H1 (cell line): ENCODE data around the gene ARHGAP5. TPM values are rescaled to one million over a fixed set of nuclear protein-coding genes. Genes with fewer than 3 reads are reported as not detected.

ENCODE experiments used
- CTCF ChIA-PET: fragments of 300-600 bp; sonication (Branson Sonifier 250); formaldehyde crosslinking; loops from one replicate; lab custom pipeline; 2021; ENCODE audit not compliant: partially characterized antibody; lab: Charles Lee
- POLR2A ChIA-PET: fragments of 300-600 bp; sonication (Branson Sonifier 250); formaldehyde crosslinking; loops from one replicate; lab custom pipeline; 2021; ENCODE audit warnings: inconsistent platforms; ENCODE audit not compliant: partially characterized antibody; lab: Charles Lee
- DNase-seq, 2 experiments: peaks; one replicate each; pipeline versions ENCODE4 v3.0.0 to v3.0.0-alpha.2; 2010 to 2022; ENCODE audit warnings: low spot score in 2 of 2, low read depth in 1 of 2, mixed read lengths in 1 of 2
- FAIRE-seq: peaks from 2 replicates; lab custom pipeline; 2011; peaks lifted over from hg19 to GRCh38; lab: Jason Lieb, UNC
- H2AFZ ChIP-seq: 2 replicates; pipeline ENCODE4 v1.8.1; 2012; ENCODE audit warnings: low read length, inconsistent platforms
- H2AK5ac ChIP-seq: 2 replicates; pipeline ENCODE4 v1.6.1; 2013; ENCODE audit warnings: low read depth, low read length
- H2BK120ac ChIP-seq: replicated peaks from 2 replicates; pipeline ENCODE3; 2013; ENCODE audit warnings: low read depth, low read length, inconsistent platforms
- H2BK12ac ChIP-seq: 2 replicates; pipeline ENCODE4 v1.6.1; 2013; ENCODE audit warnings: low read depth, low read length
- H2BK15ac ChIP-seq: 2 replicates; pipeline ENCODE4 v1.6.1; 2013; ENCODE audit warnings: low read length
- H2BK20ac ChIP-seq: 2 replicates; pipeline ENCODE4 v1.6.1; 2013; ENCODE audit warnings: low read length
- H2BK5ac ChIP-seq: 2 replicates; pipeline ENCODE4 v1.6.1; 2013; ENCODE audit warnings: low read depth, low read length
- H3K14ac ChIP-seq: 2 replicates; pipeline ENCODE4 v1.6.1; 2013; ENCODE audit warnings: inconsistent platforms; ENCODE audit not compliant: insufficient read length
- H3K18ac ChIP-seq: 2 replicates; pipeline ENCODE4 v1.6.1; 2013; ENCODE audit warnings: low read length; ENCODE audit errors: extremely low read depth
- H3K23ac ChIP-seq: 2 replicates; pipeline ENCODE4 v1.6.1; 2013; ENCODE audit warnings: inconsistent platforms; ENCODE audit not compliant: insufficient read length
- H3K23me2 ChIP-seq: 2 replicates; pipeline ENCODE4 v1.6.1; 2013; ENCODE audit warnings: low read depth, low read length
- H3K27ac ChIP-seq: 2 replicates; pipeline ENCODE4 v1.6.1; 2011; ENCODE audit warnings: low read depth, low read length, inconsistent platforms
- H3K27me3 ChIP-seq, 4 experiments: replicated peaks in 1 of 4; 1 replicate in 1 of 4; 2 replicates in 3 of 4; pipeline versions ENCODE4 v1.6.1 to v1.8.1; 2011 to 2013; ENCODE audit warnings: low read length in 3 of 4, mild to moderate bottlenecking in 3 of 4, inconsistent platforms in 2 of 4, mixed read lengths in 2 of 4, moderate library complexity in 1 of 4; ENCODE audit not compliant: control insufficient read depth in 3 of 4, insufficient read depth in 3 of 4; ENCODE audit errors: extremely low read depth in 1 of 4
- H3K36me3 ChIP-seq, 4 experiments: 2 replicates each; pipeline versions ENCODE4 v1.6.1 to v1.8.1; 2011 to 2013; ENCODE audit warnings: mild to moderate bottlenecking in 4 of 4, low read length in 3 of 4, moderate library complexity in 2 of 4, control low read depth in 1 of 4, inconsistent platforms in 1 of 4; ENCODE audit not compliant: insufficient read depth in 4 of 4, control insufficient read depth in 2 of 4
- H3K4ac ChIP-seq: replicated peaks from 2 replicates; pipeline ENCODE3; 2013; ENCODE audit warnings: low read length, low read depth, mixed read lengths, inconsistent platforms; ENCODE audit not compliant: insufficient read length
- H3K4me1 ChIP-seq, 4 experiments: replicated peaks in 1 of 4; 1 replicate in 1 of 4; 2 replicates in 3 of 4; pipeline versions ENCODE4 v1.6.1 to v1.8.1; 2011 to 2013; ENCODE audit warnings: low read length in 3 of 4, inconsistent platforms in 2 of 4, mixed read lengths in 1 of 4; ENCODE audit not compliant: insufficient read depth in 4 of 4, control insufficient read depth in 3 of 4
- H3K4me2 ChIP-seq, 2 experiments: 2 replicates each; pipeline versions ENCODE4 v1.6.1 to v1.8.1; 2011 to 2013; ENCODE audit warnings: low read depth in 2 of 2, low read length in 2 of 2, control low read depth in 1 of 2, inconsistent platforms in 1 of 2, mild to moderate bottlenecking in 1 of 2; ENCODE audit not compliant: insufficient read depth in 1 of 2
- H3K4me3 ChIP-seq, 4 experiments: fragments of 200-600, 300-600 bp in 1 of 4; sonication (generic), shearing (Covaris generic), sonication (Bioruptor Twin) in 1 of 4; 2 replicates each; pipeline versions ENCODE4 v1.5.1 to v1.8.1; 2011 to 2016; ENCODE audit warnings: low read length in 4 of 4, low read depth in 3 of 4, control low read depth in 2 of 4, inconsistent platforms in 2 of 4, mild to moderate bottlenecking in 2 of 4, mixed read lengths in 1 of 4, moderate library complexity in 1 of 4; ENCODE audit not compliant: insufficient read depth in 2 of 4; ENCODE audit errors: extremely low read depth in 1 of 4
- H3K56ac ChIP-seq: replicated peaks from 2 replicates; pipeline ENCODE3; 2013; ENCODE audit warnings: low read depth, mild to moderate bottlenecking, mixed read lengths, low read length, inconsistent platforms; ENCODE audit not compliant: insufficient read length
- H3K79me1 ChIP-seq: 2 replicates; pipeline ENCODE4 v1.6.1; 2013; ENCODE audit warnings: low read depth, low read length, control low read depth
- H3K79me2 ChIP-seq, 2 experiments: 2 replicates each; pipeline versions ENCODE4 v1.6.1 to v1.8.1; 2012 to 2013; ENCODE audit warnings: low read length in 2 of 2, mild to moderate bottlenecking in 2 of 2, inconsistent platforms in 1 of 2; ENCODE audit not compliant: insufficient read depth in 2 of 2, control insufficient read depth in 1 of 2
- H3K9ac ChIP-seq, 4 experiments: replicated peaks in 1 of 4; 1 replicate in 1 of 4; 2 replicates in 3 of 4; pipeline versions ENCODE4 v1.6.1 to v1.8.1; 2011 to 2013; ENCODE audit warnings: low read depth in 3 of 4, low read length in 3 of 4, control low read depth in 2 of 4, mild to moderate bottlenecking in 2 of 4, moderate library complexity in 2 of 4, inconsistent platforms in 1 of 4; ENCODE audit errors: extremely low read depth in 1 of 4
- H3K9me3 ChIP-seq, 2 experiments: 2 replicates each; pipeline versions ENCODE4 v1.6.1 to v1.8.1; 2012 to 2013; ENCODE audit warnings: mild to moderate bottlenecking in 2 of 2, moderate library complexity in 2 of 2, control low read depth in 1 of 2, inconsistent platforms in 1 of 2, low read depth in 1 of 2, low read length in 1 of 2, mixed read lengths in 1 of 2; ENCODE audit not compliant: insufficient read depth in 2 of 2
- H4K20me1 ChIP-seq, 2 experiments: replicated peaks in 1 of 2; 2 replicates each; pipeline versions ENCODE3 to v1.8.1; 2011 to 2013; ENCODE audit warnings: inconsistent platforms in 2 of 2, low read length in 2 of 2, mild to moderate bottlenecking in 1 of 2; ENCODE audit not compliant: insufficient read depth in 2 of 2, control insufficient read depth in 1 of 2
- H4K5ac ChIP-seq: 2 replicates; pipeline ENCODE4 v1.6.1; 2013; ENCODE audit warnings: low read length, low read depth, mixed read lengths, inconsistent platforms; ENCODE audit not compliant: insufficient read length
- H4K8ac ChIP-seq: 2 replicates; pipeline ENCODE4 v1.8.0; 2013; ENCODE audit warnings: mild to moderate bottlenecking, moderate library complexity, low read length, inconsistent platforms; ENCODE audit not compliant: insufficient read depth; ENCODE audit errors: extremely low read depth
- H4K91ac ChIP-seq: replicated peaks from 2 replicates; pipeline ENCODE3; 2013; ENCODE audit warnings: low read length, mixed read lengths, inconsistent platforms; ENCODE audit not compliant: insufficient read length
- BRCA1 ChIP-seq: IDR thresholded peaks from 2 replicates; pipeline ENCODE4 v1.6.1; 2012; ENCODE audit warnings: low read depth, low read length, improper control_type of control experiment
- CBX8 ChIP-seq: fragments of 300-800, 300-1000 bp; sonication (generic); IDR thresholded peaks from 2 replicates; pipeline ENCODE4 v1.7.1; 2016; ENCODE audit warnings: low read depth, low read length, borderline replicate concordance
- CTBP2 ChIP-seq: IDR thresholded peaks from 2 replicates; pipeline ENCODE4 v1.7.0; 2011; ENCODE audit warnings: borderline replicate concordance, mild to moderate bottlenecking, moderate library complexity, mixed read lengths, low read length; ENCODE audit not compliant: insufficient read depth, insufficient read length
- EZH2 ChIP-seq: fragments of 200-600 bp; sonication (generic); IDR thresholded peaks from 2 replicates; pipeline ENCODE4 v1.7.1; 2012; ENCODE audit warnings: low read depth, mild to moderate bottlenecking, moderate library complexity, low read length, inconsistent platforms; ENCODE audit not compliant: severe bottlenecking
- GTF2F1 ChIP-seq: IDR thresholded peaks from 2 replicates; pipeline ENCODE4 v1.6.1; 2012; ENCODE audit warnings: low read depth, low read length, improper control_type of control experiment, borderline replicate concordance
- HDAC6 ChIP-seq: IDR thresholded peaks from one replicate; pipeline ENCODE4 v1.7.1; 2012; ENCODE audit warnings: low read depth, mild to moderate bottlenecking, inconsistent platforms, low read length, moderate library complexity
- MAFK ChIP-seq: IDR thresholded peaks from 2 replicates; pipeline ENCODE4 v1.6.1; 2012; ENCODE audit warnings: low read depth, mild to moderate bottlenecking, improper control_type of control experiment, low read length
- NRF1 ChIP-seq: IDR thresholded peaks from 2 replicates; pipeline ENCODE4 v1.6.1; 2011; ENCODE audit warnings: mild to moderate bottlenecking, low read depth, low read length, improper control_type of control experiment
- POLR2AphosphoS5 ChIP-seq: IDR thresholded peaks from 2 replicates; pipeline ENCODE4 v1.6.1; 2011; ENCODE audit warnings: low read depth, low read length
- POU5F1 ChIP-seq: IDR thresholded peaks from 2 replicates; pipeline ENCODE4 v1.6.1; 2011; ENCODE audit warnings: low read depth, mild to moderate bottlenecking, low read length, moderate library complexity
- SIX5 ChIP-seq: IDR thresholded peaks from 2 replicates; pipeline ENCODE4 v1.6.1; 2011; ENCODE audit warnings: mild to moderate bottlenecking, low read depth, low read length
- SP1 ChIP-seq: IDR thresholded peaks from 2 replicates; pipeline ENCODE4 v1.6.1; 2011; ENCODE audit warnings: low read depth, low read length
- SRF ChIP-seq: IDR thresholded peaks from 2 replicates; pipeline ENCODE4 v1.6.1; 2011; ENCODE audit warnings: mild to moderate bottlenecking, low read depth, low read length, moderate library complexity
- TAF1 ChIP-seq: IDR thresholded peaks from 2 replicates; pipeline ENCODE4 v1.6.1; 2011; ENCODE audit warnings: mild to moderate bottlenecking, low read depth, low read length
- YY1 ChIP-seq: IDR thresholded peaks from 2 replicates; pipeline ENCODE4 v1.6.1; 2011; ENCODE audit warnings: low read depth, mild to moderate bottlenecking, low read length
- WGBS, 2 experiments: shearing (Covaris generic) in 1 of 2; methylation state at CpG; one replicate each; pipeline versions ENCODE4 v1.1.6 to v1.1.7; 2013 to 2015; ENCODE audit warnings: low lambda C conversion rate in 2 of 2, mixed read lengths in 2 of 2, inconsistent platforms in 1 of 2, low coverage in 1 of 2, missing lambda C conversion rate in 1 of 2; ENCODE audit not compliant: insufficient replicate concordance in 2 of 2, insufficient coverage in 1 of 2, insufficient read length in 1 of 2; ENCODE audit errors: extremely low coverage in 1 of 2, missing lambda C conversion rate in 1 of 2; 5-methylcytosine and 5-hydroxymethylcytosine counted together
- polyA plus RNA-seq, 7 experiments: library from polyadenylated mRNA; depleted of rRNA in 3 of 7; stranded (reverse) in 5 of 7; unstranded in 2 of 7; fragments of >200 nt in 5 of 7; fragments of 200-250 nt in 2 of 7; gene quantifications; 1 replicate in 5 of 7; 2 replicates in 1 of 7; 4 replicates in 1 of 7; pipeline versions ENCODE4 v1.2.1 to v1.2.3, GENCODE V29; 2011 to 2013; ENCODE audit warnings: missing spikeins in 2 of 7, mixed read lengths in 2 of 7
- total RNA-seq: library from RNA; stranded (reverse); fragmentation: NEBNext Ultra II Directional; extraction: Animal tissue kit (Norgen Biotek cat#: 25700); gene quantifications from 2 replicates; pipeline ENCODE4 v1.2.1, GENCODE V29; 2021

Gene ARHGAP5
- total and polyA plus RNA-seq, 2 of the 8 experiments (the other 6 are each of a cell fraction or from before 2014, with no cell fraction given), result 7.8 to 77.3 TPM

DNA sequence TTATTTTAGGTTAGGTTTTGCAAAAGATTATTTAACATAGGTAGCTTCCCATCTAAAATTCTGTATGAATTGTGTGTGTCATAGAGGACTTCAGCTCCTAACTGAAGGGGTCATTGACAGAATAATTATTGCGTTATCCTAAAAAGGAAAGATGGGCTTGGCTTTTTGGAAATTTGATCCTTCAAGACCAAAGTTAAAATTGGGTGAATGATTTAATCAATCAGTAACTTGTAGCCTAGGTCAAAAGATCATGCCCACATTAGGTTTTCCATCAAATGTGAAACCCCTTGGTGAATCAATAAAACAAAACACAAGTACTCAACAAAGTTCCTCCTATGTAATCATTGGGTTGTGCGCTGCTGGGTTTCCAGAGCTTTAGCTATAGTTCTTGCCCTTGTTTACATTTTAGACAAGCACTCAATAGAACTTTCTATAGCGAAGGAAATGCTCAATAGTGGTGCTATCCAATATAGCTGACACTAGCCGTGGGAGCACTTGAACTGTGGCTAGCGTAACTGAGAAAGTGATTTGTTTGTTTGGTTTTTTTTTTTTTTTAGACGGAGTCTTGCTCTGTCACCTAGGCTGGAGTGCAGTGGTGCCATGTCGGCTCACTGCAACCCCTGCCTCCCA, 37.6 kb upstream of the ARHGAP5 start:
- POLR2A ChIA-PET, result interaction anchor here (0.6 to 1.3 kb wide), 2 partner anchors 37 to 323 kb away, joined by 3 to 4 read pairs; no protein-coding TSS in a partner anchor
- Histone ChIP-seq H4K8ac (no peak overlapping the region), H3K79me2 (no peaks in the 10 kb centered on the region), H3K4me2 (no peak overlapping the region), H2AK5ac (no peak overlapping the region), H3K18ac (no peak overlapping the region), H3K4me1 (no peaks in the 10 kb centered on the region)
- 83% methylated on average over 6 of the region's 7 CpGs; no CpG with 5 or more reads in 1 of the 2 experiments for WGBS, 2 experiments
- TF ChIP-seq YY1 (no peak), MAFK (no peak), POLR2AphosphoS5 (no peak), GTF2F1 (no peak), HDAC6 (no peak), POU5F1 (no peak), SP1 (no peak), NRF1 (no peak), EZH2 (no peak), CTBP2 (no peak), CBX8 (no peak), SIX5 (no peak), BRCA1 (no peak), TAF1 (no peak), SRF (no peak)
- TF ChIP-seq, all 59 proteins: peak for 0
- no peak overlapping the region for H2BK5ac ChIP-seq
- H3K36me3 ChIP-seq, result no peaks in the 10 kb centered on the region
- no peak overlapping the region for H3K14ac ChIP-seq
- H4K20me1 ChIP-seq, result no peaks in the 10 kb centered on the region
- no peak overlapping the region for H3K4ac ChIP-seq
- DNase-seq (no peak), FAIRE-seq (no peak)
- H2AFZ ChIP-seq, result no peak overlapping the region
- H2BK12ac ChIP-seq, result no peak overlapping the region
- H3K9me3 ChIP-seq, result no peaks in the 10 kb centered on the region
- no peaks in the 10 kb centered on the region for H3K27me3 ChIP-seq
- H3K27ac ChIP-seq, result no peak overlapping the region
- no peak overlapping the region for H3K23ac ChIP-seq
- H3K9ac ChIP-seq, result no peak overlapping the region
- CTCF ChIA-PET, result interaction anchor here (0.7 to 1.1 kb wide), 5 partner anchors 12 to 1634 kb away, joined by 3 read pairs; no protein-coding TSS in a partner anchor
- no peak overlapping the region for H2BK15ac ChIP-seq
- no peak overlapping the region for H3K4me3 ChIP-seq
- H4K5ac ChIP-seq, result no peak overlapping the region
- no peak overlapping the region for H2BK20ac ChIP-seq
- no peaks in the 10 kb centered on the region for H3K23me2 ChIP-seq
- no peak overlapping the region for H3K56ac ChIP-seq
- H4K91ac ChIP-seq, result no peak overlapping the region
- H2BK120ac ChIP-seq, result no peak overlapping the region
- H3K79me1 ChIP-seq, result no peaks in the 10 kb centered on the region
